HG03097 (cell line): ENCODE measurements around the gene TXNDC11.

Experiments used
- ATAC-seq: cut with Tn5 transposase; IDR thresholded peaks from one replicate; pipeline ENCODE4 v1.9.1; 2021; ENCODE audit not compliant: unreplicated experiment, low FRiP score

The TXNDC11 gene

GRCh38 chr16:11676799-11677198, 65.9 kb downstream of the TXNDC11 start:
- no peak for ATAC-seq

GRCh38 chr16:11675561-11676511, 66.8 kb downstream of the TXNDC11 start:
- no peak for ATAC-seq

DNA sequence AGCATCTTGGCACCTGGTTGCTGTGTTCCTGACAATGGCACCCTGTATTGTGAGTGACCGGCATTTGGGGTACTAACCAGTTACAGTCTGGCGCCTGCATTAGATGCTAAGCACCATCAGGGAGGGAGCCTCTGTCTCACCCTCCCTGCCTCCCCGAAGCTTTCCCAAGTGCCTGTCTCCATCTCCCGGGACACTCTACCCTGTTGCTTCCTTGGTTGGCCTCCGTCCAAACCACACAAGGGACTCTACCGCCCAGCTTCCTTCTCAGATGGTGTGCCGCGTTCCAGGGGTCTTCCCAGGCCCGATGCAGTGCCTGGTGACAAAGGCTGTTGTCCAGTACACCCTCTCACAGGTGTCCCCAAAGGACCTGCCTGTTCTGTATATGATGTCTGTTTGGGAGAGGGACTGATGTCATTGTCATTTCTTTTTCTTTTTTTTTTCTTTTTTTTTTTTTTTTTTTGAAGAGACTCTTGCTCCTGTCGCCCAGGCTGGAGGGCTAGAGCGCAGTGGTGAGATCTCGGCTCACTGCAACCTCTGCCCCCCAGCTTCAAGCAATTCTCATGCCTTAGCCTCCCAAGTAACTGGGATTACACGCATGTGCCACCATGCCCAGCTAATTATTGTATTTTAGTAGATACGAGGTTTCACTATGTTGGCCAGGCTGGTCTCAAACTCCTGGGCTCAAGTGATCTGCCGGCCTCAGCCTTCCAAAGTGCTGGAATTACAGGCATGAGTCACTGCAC, 67.7 kb downstream of the TXNDC11 start:
- ATAC-seq, result no peak

DNA sequence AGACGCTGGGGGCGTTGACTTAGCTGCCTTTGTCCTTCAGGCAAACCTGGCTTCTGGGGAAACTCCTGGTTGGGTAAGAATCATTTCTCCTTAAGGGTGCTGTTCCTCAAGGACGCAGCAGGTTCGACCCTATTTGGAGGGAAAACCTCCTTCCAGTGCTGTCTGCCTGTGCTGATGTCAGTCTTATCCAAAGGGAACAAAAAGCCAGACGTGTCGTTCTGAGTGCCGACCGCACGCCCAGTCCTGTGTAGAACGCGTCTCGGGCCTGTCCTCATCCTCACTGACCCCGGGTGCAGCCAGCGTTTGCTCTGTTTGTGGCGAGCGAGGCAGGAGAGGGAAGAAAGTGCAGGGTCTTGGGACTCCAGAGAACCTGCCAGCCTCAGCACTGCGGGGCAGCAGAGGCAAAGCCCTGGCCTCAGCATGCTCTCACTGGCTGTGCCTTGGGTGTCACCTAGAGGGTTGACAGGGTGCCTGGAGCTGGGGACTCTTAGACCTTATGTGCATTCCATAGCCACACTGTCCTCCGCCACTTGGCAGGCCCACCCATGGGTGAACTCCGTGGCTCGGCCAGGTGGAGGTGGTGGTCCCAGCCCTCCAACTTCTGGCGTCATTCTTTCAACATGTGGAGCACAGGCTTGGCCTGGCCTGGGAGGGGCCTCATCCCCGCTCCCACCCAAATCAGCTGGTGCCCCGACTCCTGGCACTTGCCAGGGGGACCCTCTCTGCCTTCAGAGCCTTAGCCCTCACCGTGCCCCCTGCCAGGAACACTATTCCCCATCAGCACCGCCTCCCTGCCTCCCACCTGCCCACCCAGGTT, 68.4 kb downstream of the TXNDC11 start:
- no peak for ATAC-seq

- ATAC-seq, result no peak
Observed at GRCh38 chr16:11673091-11674000, 69.3 kb downstream of the TXNDC11 start.

DNA sequence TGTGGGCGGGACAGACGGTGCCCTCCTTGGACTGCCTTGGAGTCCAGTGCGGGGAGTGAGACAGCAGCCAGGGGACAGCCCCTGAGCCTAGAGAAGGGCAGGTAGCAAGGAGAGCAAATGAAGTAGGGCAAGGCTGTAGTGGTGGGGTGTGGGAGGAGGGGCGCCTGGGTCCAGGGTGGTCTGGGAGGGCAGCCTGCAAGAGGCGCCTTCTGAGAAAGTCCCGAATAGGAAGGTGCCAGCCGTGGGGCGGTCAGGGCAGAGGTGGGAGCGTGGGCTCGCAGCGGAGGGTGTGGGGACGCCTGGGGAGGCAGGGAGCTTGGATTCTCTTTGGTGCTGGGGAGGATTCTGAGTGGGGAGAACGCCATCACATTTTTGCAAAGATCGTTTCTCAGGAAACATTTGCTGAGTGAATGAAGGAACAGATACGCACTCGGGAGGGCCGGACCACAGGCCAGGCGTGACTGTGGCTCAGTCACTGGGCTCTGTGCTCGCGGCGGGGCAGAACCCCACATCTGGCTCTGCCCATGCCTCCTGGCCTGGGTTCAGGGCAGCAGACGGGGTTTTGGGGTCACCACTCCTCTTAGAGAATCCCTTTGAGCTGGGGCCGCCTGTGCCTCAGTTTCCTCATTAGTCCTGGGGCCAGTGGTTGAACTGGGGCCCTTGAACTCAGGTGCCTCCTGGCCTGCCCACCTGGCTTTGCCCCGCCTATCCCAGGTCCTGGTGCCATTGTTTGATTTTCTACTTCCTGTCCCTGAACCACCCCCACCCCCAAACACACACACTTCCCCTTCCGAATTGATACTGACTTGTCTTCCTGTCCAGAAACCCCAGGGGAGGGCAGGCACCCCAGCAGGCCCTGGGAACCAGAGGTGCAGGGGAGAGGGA, 70.2 kb downstream of the TXNDC11 start:
- no peak for ATAC-seq

GRCh38 chr16:11671676-11672075, 71.0 kb downstream of the TXNDC11 start:
- no peak for ATAC-seq

DNA sequence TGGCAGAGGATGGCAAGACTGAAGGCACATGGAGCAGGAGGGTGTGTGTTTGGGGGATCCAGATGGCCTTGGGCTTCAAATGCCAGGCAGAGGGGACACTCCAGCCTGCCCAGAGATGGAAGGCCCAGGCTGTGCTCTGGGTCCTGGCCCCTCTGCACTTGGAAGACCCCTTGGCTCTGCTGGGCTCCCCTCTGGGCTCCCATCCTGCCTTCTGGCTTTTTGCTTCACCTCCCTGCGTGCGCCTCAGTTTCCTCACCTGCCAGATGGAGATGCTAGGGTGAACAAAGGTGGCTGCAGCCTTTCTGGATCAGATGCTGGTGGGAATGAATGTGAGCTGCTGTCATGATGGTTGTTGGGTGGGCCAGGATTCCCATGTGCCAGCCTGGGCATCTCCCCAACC, 71.4 kb downstream of the TXNDC11 start:
- no peak for ATAC-seq

DNA sequence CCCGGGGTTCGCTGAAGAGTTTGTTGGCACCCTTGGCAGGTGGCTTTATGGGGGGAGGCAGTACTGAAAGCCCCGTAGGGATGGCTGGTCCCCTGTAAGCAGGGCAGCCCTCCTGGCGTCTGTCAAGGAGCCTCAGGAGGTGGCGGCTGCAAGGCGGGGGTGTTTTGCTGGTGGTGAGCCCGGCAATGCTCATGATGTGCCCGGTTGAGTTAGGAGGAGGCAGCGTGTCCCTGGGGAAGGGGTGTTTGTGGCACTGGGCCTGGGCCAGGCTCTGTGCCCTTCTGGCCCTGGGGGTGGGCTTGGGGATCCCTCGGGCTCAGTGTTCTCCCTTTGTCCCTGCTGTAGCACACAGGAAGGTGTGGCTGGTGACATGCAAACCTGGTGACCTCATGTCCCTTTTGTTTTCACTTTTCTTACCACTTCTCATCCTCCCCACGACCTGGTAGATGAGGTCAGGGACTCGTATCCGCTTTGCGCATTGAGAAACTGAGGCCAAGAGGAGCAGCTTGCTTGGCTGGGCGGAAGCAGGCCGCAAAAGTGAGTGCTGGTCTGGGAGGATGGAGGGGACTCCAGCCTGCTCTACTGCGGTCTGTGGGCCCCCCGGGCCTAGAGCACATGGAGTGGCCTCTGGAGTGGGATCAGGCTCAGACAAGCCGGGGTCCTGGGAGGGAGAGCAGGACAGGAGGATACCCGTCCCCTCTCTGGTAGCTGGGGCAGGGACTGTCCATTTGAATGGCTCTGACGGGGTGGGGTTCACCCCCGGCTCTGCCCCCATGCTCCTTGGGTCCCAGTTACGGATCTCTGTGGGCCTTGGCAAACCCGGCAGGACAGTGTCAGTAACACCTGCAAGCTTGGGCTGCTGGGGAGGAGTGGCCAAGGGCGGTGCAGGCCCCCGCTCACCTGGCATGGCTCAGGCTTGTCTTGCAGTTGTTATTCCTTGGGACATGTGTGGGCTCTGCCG, 72.2 kb downstream of the TXNDC11 start:
- no peak for ATAC-seq

DNA sequence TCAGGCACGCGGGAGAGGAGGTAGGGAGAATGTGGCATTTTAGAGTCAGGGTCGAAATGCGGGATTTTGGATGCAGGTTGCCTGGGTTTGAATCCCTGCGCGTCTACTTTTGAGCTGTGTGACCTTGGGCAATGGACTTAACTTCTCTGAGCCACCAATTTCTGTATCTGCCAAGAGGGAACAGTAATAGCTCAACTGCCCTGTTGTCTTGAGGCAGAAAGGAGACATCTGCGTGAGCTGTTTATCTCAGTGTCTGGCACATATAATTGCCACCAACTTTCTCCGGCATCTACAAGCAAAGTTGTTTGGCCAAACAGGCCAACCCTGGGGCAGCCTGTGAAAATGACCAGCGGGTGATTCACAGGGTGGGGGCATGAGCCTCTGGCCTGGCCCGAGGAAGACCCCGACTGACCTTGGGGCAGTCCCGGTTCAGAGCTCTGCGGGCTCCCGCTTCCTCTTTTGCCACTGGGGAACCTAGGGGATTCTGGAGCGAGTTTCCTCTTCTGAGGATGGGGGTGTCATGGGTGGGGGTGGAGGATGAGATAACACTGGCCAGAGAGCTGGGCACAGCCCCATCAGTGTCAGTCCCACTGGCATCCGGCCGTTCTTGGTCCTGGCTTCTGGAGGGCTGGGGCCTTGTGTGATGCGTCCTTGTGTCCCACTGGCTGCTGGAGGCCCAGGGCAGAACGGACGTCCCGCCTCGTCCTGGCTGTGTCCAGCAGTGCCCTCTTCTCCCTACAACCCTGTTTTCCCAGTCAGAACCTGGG, 73.1 kb downstream of the TXNDC11 start:
- no peak for ATAC-seq

DNA sequence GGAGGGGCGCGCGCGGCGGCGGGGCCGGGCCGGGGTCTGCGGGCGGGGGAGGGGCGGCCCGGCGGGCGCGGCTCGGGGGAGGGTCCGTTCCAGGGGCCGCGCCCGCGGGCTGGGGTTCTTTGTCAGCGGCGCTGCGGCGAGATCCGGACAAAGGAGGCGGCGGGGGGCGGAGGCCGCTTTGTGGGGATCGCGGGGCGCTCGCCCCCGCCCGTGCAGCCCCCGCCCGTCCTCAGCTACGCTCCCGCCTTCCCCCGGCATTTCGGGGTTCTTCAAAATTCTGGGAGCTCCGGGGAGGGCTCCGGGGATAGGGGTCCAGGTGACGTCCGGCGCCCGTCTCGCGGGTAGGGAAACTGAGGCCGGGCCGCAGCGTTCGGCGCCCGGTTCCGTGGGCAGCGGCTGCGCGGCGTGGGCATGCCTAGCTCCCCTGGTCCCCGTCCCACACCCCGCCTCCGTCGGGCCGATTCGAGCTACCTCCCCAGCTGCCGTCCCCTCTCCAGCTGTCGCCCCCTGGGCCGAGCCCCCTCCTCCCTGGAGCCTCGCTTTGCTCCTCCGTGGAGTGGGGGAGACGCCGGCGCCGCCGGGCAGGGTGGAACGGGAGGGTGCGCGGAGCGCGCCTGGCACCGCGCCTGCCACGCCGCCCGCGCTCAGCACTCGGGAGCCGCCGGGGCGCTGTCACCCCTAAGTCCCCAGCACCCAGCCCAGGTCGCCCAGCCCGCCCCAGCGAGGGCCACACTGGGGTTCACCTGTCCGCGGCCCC, 73.9 kb downstream of the TXNDC11 start:
- no peak for ATAC-seq

GRCh38 chr16:11667824-11668622, 74.6 kb downstream of the TXNDC11 start, which contains the start of gene SNN:
Gene SNN, plus strand, starts transcription at chr16:11668455. Its CDS starts 7,605 bp downstream, at chr16:11676060.
- peak; percentile 56 for ATAC-seq

GRCh38 chr16:11667221-11667823, 75.3 kb downstream of the TXNDC11 start:
- no peak for ATAC-seq

DNA sequence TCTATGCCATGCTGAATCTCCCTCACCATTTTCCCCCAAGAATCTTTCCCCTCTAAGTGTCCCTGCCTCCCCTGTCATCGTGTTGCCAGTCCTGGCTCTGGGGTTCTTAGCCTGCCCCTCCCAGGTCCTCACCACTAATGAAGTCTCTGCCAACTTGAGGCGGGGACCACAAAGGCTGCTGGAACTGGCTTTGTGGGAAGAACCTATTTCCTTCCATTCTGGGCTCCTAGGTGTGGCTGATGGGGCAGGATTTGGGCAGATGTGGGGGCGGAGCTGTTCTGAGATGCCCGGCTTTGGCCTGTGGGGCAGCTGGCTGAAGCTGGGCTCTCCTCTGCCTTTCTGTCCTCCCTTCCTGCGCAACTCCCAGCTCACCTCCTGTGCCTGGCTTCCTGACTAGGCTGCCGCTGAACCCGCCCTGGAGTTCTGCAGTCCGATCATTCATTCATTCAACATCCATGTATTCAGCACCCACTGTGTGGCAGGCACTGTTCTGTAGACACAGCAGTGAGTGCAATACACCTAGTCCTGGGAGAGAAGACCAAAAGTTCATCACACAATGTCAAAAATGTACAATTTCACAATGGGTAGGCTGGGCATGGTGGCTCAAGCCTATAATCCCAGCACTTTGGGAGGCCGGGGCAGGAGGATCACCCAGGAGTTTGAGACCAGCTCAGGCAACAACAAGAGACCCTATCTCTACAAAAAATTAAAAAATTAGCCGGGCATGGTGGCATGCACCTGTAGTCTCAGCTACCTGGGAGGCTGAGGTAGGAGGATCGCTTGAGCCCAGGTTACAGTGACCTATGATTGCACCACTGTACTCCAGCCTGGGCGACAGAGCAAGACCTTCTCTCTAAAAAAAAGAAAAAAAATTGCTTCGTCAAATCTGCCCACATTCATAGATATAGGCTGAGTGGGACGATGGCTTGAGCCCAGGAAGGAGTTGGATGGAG, 76.3 kb downstream of the TXNDC11 start:
- ATAC-seq, result no peak
